ENCODE data around the gene SPRED3. TPM values are rescaled to one million over a fixed set of nuclear protein-coding genes. Genes with fewer than 3 reads are reported as not detected.

SPRED3 gene
- total and polyA plus RNA-seq, 9 of the 15 experiments (the other 6 are each of a cell fraction or from before 2014, with no cell fraction given): 0.05 to 1.3 (median 0.36) TPM

- TF ChIP-seq RREB1 (CRISPR knock-in tag; IDR thresholded peaks at IDR 0.05): no peak
- TF ChIP-seq NKRF (IDR thresholded peaks at IDR 0.05; ENCODE audit: borderline replicate concordance): no peak
- TF ChIP-seq BDP1 (IDR thresholded peaks at IDR 0.05; ENCODE audit: insufficient read depth, insufficient read length): no peak
- TF ChIP-seq PURB (CRISPR knock-in tag; IDR thresholded peaks at IDR 0.05; ENCODE audit: low read depth): no peak
- TF ChIP-seq CEBPG (CRISPR knock-in tag; IDR thresholded peaks at IDR 0.05): no peak
- no peak for TF ChIP-seq CEBPG (tag; conservative IDR thresholded peaks at IDR 0.05 in 1 of 2, IDR thresholded peaks at IDR 0.05 in 1 of 2)
- no peak for TF ChIP-seq E2F3 (CRISPR knock-in tag; IDR thresholded peaks at IDR 0.05)
- TF ChIP-seq MLX (CRISPR knock-in tag; conservative IDR thresholded peaks at IDR 0.05): no peak
- no peak for TF ChIP-seq OTX1 (CRISPR knock-in tag; IDR thresholded peaks at IDR 0.05)
- TF ChIP-seq U2AF2 (optimal IDR thresholded peaks at IDR 0.05; ENCODE audit: low read depth, low read length): no peak
- no peak for TF ChIP-seq ZNF76 (CRISPR knock-in tag; IDR thresholded peaks at IDR 0.05; ENCODE audit: borderline replicate concordance)
- TF ChIP-seq ELK1 (CRISPR knock-in tag; IDR thresholded peaks at IDR 0.05): no peak
- no peak for TF ChIP-seq ZFPM2 (CRISPR knock-in tag; IDR thresholded peaks at IDR 0.05)
- no peak for TF ChIP-seq ZBTB1 (CRISPR knock-in tag; IDR thresholded peaks at IDR 0.05; ENCODE audit: borderline replicate concordance, low read depth)
- no peak for TF ChIP-seq KAT2B (IDR thresholded peaks at IDR 0.05; ENCODE audit: low read depth, low read length)
- TF ChIP-seq MAFK (IDR thresholded peaks at IDR 0.05; ENCODE audit: low read length): no peak
- no peak for TF ChIP-seq ZNF274 (IDR thresholded peaks at IDR 0.05; ENCODE audit: borderline replicate concordance, low read depth, low read length)
- peak in 1 of 3 experiments; percentile 19 for TF ChIP-seq YY1 (IDR thresholded peaks at IDR 0.05; ENCODE audit: borderline replicate concordance in 1 of 3, control insufficient read depth in 1 of 3, extremely low read depth in 1 of 3, insufficient read depth in 3 of 3, insufficient read length in 1 of 3, insufficient replicate concordance in 2 of 3, low read depth in 1 of 3, low read length in 2 of 3)
These were observed 37.4 kb downstream of the SPRED3 start, which contains the start of gene RASGRP4 (continued) for GRCh38 chr19:38425810-38426466.
